Calu3 (cell line): ENCODE measurements around the gene HMCN1. TPM values are rescaled to one million over a fixed set of nuclear protein-coding genes. Genes with fewer than 3 reads are reported as not detected.
A peak's percentile ranks its signal among the peaks of the same experiment; 100 is the strongest.

ENCODE experiments used
- BruUV-seq: library from RNA; stranded (reverse); fragments of 400-500 nt; replicated peaks from 2 replicates; lab custom pipeline; 2021; lab: Mats Ljungman, UMichigan
- CTCF ChIA-PET: fragments of 300-600 bp; sonication (Branson Sonifier 250); formaldehyde crosslinking; loops from one replicate; lab custom pipeline; 2022; ENCODE audit warnings: antibody characterized with exemption; lab: Charles Lee
- DNase-seq: peaks from one replicate; pipeline ENCODE4 v3.0.0; 2022
- H3K27ac Mint-ChIP-seq: one replicate; pipeline ENCODE4 v1.8.0; 2022; ENCODE audit warnings: mixed read lengths; ENCODE audit not compliant: unreplicated experiment
- H3K27me3 Mint-ChIP-seq: one replicate; pipeline ENCODE4 v1.8.0; 2022; ENCODE audit warnings: mixed read lengths; ENCODE audit not compliant: unreplicated experiment
- H3K36me3 Mint-ChIP-seq: one replicate; pipeline ENCODE4 v1.8.0; 2022; ENCODE audit warnings: mild to moderate bottlenecking, moderate library complexity, mixed read lengths; ENCODE audit not compliant: insufficient read depth, unreplicated experiment
- H3K4me1 Mint-ChIP-seq: one replicate; pipeline ENCODE4 v1.8.0; 2022; ENCODE audit warnings: mild to moderate bottlenecking, low read depth, mixed read lengths; ENCODE audit not compliant: unreplicated experiment
- H3K4me3 Mint-ChIP-seq: one replicate; pipeline ENCODE4 v1.8.0; 2022; ENCODE audit warnings: mild to moderate bottlenecking, low read depth, moderate library complexity, mixed read lengths; ENCODE audit not compliant: unreplicated experiment
- H3K9me3 Mint-ChIP-seq: one replicate; pipeline ENCODE4 v1.8.0; 2022; ENCODE audit warnings: low read depth, mixed read lengths; ENCODE audit not compliant: unreplicated experiment
- intact Hi-C: fragments of 100-400 bp; cut with micrococcal nuclease; formaldehyde crosslinking; loops from one replicate; pipeline ENCODE4 v1.10.0; 2022; ENCODE audit not compliant: unreplicated experiment
- total RNA-seq: library from RNA; stranded (reverse); gene quantifications from 2 replicates; pipeline ENCODE4 v1.2.3, GENCODE V29; 2022
- TF ChIP-seq, protein P1 (sequence below): fragments of 200-600 bp; IDR thresholded peaks from one replicate; pipeline ENCODE4 v1.8.0; 2022; ENCODE audit warnings: antibody characterized with exemption; ENCODE audit not compliant: unreplicated experiment

HMCN1 gene
- total RNA-seq, 1 experiment from 2014 or later, result 0.05 TPM

GRCh38 chr1:186149591-186149990, 415.4 kb downstream of the HMCN1 start:
- CTCF ChIA-PET, result no interaction called here
- Mint-ChIP-seq H3K9me3 (no peaks in the 10 kb centered on the region), H3K27ac (no peak overlapping the region), H3K4me1 (peaks cover 12% of the 10 kb centered on the region), H3K27me3 (no peaks in the 10 kb centered on the region), H3K4me3 (no peak overlapping the region), H3K36me3 (no peaks in the 10 kb centered on the region)
- BruUV-seq, result no TSS peak
- no peak for DNase-seq
- TF ChIP-seq, protein P1, sequence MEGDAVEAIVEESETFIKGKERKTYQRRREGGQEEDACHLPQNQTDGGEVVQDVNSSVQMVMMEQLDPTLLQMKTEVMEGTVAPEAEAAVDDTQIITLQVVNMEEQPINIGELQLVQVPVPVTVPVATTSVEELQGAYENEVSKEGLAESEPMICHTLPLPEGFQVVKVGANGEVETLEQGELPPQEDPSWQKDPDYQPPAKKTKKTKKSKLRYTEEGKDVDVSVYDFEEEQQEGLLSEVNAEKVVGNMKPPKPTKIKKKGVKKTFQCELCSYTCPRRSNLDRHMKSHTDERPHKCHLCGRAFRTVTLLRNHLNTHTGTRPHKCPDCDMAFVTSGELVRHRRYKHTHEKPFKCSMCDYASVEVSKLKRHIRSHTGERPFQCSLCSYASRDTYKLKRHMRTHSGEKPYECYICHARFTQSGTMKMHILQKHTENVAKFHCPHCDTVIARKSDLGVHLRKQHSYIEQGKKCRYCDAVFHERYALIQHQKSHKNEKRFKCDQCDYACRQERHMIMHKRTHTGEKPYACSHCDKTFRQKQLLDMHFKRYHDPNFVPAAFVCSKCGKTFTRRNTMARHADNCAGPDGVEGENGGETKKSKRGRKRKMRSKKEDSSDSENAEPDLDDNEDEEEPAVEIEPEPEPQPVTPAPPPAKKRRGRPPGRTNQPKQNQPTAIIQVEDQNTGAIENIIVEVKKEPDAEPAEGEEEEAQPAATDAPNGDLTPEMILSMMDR, result no peak
- intact Hi-C loops, result no loop called here

GRCh38 chr1:186152227-186152619, 418.0 kb downstream of the HMCN1 start:
- Mint-ChIP-seq H3K27ac (no peak overlapping the region), H3K9me3 (no peaks in the 10 kb centered on the region)
- intact Hi-C loops, result no loop called here

DNA sequence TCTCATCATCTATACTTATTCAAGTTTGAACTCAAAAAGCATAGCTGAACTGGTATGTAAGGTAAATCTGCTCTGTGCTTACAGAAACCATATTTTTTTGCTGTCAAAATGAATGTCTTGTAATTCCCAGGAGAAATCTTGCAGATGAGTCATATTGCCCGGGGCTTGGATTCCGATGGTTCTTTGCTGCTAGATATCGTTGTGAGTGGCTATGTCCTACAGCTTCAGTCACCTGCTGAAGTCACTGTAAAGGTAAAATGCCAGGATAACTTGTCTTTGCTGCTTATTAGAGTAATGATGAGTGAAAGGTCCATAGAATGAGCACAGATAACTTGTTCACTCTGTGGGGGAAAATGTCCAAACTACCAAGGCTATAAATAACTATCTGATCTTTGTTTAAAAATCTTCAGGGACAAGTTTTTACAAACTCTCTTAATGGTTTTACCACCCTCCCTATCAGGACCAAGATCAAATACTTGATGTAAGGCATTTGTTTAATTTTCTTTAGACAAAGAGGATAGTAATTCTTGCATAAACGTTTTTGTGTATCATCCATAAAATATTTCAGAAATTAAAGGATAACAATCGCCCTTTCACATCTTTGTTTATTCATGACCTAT, 418.5 kb downstream of the HMCN1 start:
- peaks cover 12% of the 10 kb centered on the region for H3K4me1 Mint-ChIP-seq
- no peaks in the 10 kb centered on the region for H3K9me3 Mint-ChIP-seq
- H3K27ac Mint-ChIP-seq, result no peak overlapping the region
- no peaks in the 10 kb centered on the region for H3K27me3 Mint-ChIP-seq
- TF ChIP-seq, protein P1, result no peak
- no peaks in the 10 kb centered on the region for H3K36me3 Mint-ChIP-seq
- no TSS peak for BruUV-seq
- no peak overlapping the region for H3K4me3 Mint-ChIP-seq
- DNase-seq, result peak; percentile 54
- intact Hi-C loops, result no loop called here
- CTCF ChIA-PET, result interaction anchor here (0.5 kb wide), 1 partner anchor 570 kb away, joined by 3 read pairs; no protein-coding TSS in a partner anchor

More at GRCh38 chr1:186152227-186152619, 418.0 kb downstream of the HMCN1 start:
- H3K4me1 Mint-ChIP-seq, result peaks cover 12% of the 10 kb centered on the region
- no peak for DNase-seq
- CTCF ChIA-PET, result no interaction called here
- H3K4me3 Mint-ChIP-seq, result no peak overlapping the region
- no TSS peak for BruUV-seq
- no peaks in the 10 kb centered on the region for H3K27me3 Mint-ChIP-seq
- TF ChIP-seq, protein P1, result no peak
- no peaks in the 10 kb centered on the region for H3K36me3 Mint-ChIP-seq

- TF ChIP-seq, protein P1, result no peak
- H3K36me3 Mint-ChIP-seq, result no peaks in the 10 kb centered on the region
- BruUV-seq, result no TSS peak
- no peaks in the 10 kb centered on the region for H3K27me3 Mint-ChIP-seq
- no peak for DNase-seq
- no peak overlapping the region for H3K4me3 Mint-ChIP-seq
- CTCF ChIA-PET, result interaction anchor here (1.7 kb wide), 1 partner anchor 11 kb away, joined by 4 read pairs; no protein-coding TSS in a partner anchor
- no peaks in the 10 kb centered on the region for H3K9me3 Mint-ChIP-seq
- H3K4me1 Mint-ChIP-seq, result peaks cover 12% of the 10 kb centered on the region
- intact Hi-C loops, result loop anchor here (1.0 kb wide), 2 partner anchors 58 to 341 kb away; no protein-coding TSS in a partner anchor
- H3K27ac Mint-ChIP-seq, result no peak overlapping the region
These were observed 420.5 kb downstream of the HMCN1 start for GRCh38 chr1:186154651-186155050.
